Activated CD4-positive, alpha-beta T cell treated with anti-CD3 and anti-CD28 coated beads, Interleukin-2, amount 50 U/mL, for 1 hour (primary cell): ENCODE measurements around the gene INTS11.
A peak's percentile ranks its signal among the peaks of the same experiment; 100 is the strongest.

Experiments
- DNase-seq: peaks from one replicate; pipeline ENCODE4 v3.0.0-alpha.2; 2020

INTS11 gene

GRCh38 chr1:1282998-1283397, 41.5 kb downstream of the INTS11 start:
- DNase-seq = no peak

GRCh38 chr1:1281533-1282321, 42.7 kb downstream of the INTS11 start:
- DNase-seq = no peak

GRCh38 chr1:1280782-1281481, 43.5 kb downstream of the INTS11 start:
- no peak for DNase-seq

GRCh38 chr1:1279028-1279427, 45.4 kb downstream of the INTS11 start:
- DNase-seq = no peak

GRCh38 chr1:1278620-1279019, 45.8 kb downstream of the INTS11 start:
- no peak for DNase-seq

GRCh38 chr1:1275836-1276235, 48.6 kb downstream of the INTS11 start:
- no peak for DNase-seq

GRCh38 chr1:1274931-1275431, 49.5 kb downstream of the INTS11 start:
- no peak for DNase-seq

GRCh38 chr1:1274299-1274930, 50.0 kb downstream of the INTS11 start:
- no peak for DNase-seq

GRCh38 chr1:1273512-1274298, 50.8 kb downstream of the INTS11 start, which contains the start of gene UBE2J2:
Gene UBE2J2 (minus strand): TSS chr1:1273854. CDS start chr1:1267992, 5,862 bp downstream.
- peak; percentile 93 for DNase-seq

- DNase-seq = no peak
Measured at GRCh38 chr1:1273209-1273511, 51.3 kb downstream of the INTS11 start.

GRCh38 chr1:1272341-1273208, 51.9 kb downstream of the INTS11 start:
- no peak for DNase-seq

- DNase-seq = no peak
Measured at GRCh38 chr1:1270813-1271212, 53.6 kb downstream of the INTS11 start.

- DNase-seq = no peak
Measured at GRCh38 chr1:1268284-1268682, 56.2 kb downstream of the INTS11 start.

GRCh38 chr1:1267488-1268283, 56.8 kb downstream of the INTS11 start:
- no peak for DNase-seq

- DNase-seq = no peak
Measured at GRCh38 chr1:1264868-1265272, 59.6 kb downstream of the INTS11 start.

- no peak for DNase-seq
Measured at GRCh38 chr1:1264026-1264425, 60.4 kb downstream of the INTS11 start.

GRCh38 chr1:1262758-1263157, 61.7 kb downstream of the INTS11 start:
- DNase-seq = no peak

GRCh38 chr1:1262071-1262470, 62.4 kb downstream of the INTS11 start:
- DNase-seq = no peak
